Measurements from ENCODE around the gene PRSS57.

GRCh38 chr19:679418-680286, 15.6 kb downstream of the PRSS57 start:
- TF ChIP-seq USF1 (IDR thresholded peaks at IDR 0.05) (no peak), YY1 (IDR thresholded peaks at IDR 0.05; ENCODE audit: low read depth) (no peak), RAD21 (IDR thresholded peaks at IDR 0.05; ENCODE audit: low read depth) (no peak)

All from Ishikawa (cell line).